ENCODE measurements around the gene TRIP13.

DNA sequence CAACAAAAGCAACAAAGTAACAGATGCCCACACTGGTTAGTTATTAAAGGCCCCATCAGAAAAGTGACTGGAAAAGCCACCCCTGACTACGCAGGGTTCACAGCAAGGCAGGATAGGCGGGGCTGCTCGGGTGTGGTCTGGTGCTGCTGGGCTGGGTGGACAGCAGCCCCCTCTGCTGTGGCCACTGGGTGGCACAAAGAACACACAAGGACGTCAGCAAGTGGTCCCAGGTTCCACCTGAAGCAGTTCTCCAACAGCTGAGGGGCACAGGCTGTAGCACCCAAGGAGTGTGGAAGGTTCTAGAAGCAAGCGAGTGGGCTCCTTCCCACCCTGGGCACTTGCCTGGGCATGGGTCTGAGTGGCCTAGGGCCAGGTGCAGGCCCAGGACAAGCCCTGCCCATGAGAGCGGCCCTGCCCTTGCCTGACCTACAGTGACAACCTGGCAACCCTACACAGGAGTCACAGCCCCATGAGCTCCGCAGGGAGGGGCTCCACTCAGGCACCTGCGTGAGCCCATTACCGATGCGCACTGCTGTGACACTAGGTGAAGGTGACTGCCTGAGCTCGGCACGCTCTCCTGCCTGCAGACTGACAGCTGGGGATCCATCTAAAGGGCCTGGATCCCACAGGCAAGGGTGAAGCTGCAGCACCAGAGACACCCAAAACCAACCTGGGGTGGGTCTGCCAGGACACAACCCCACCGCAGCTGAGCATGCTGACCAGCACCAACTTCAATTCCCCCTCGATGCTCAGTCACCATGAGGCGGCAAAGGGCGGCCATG lies 8.1 kb upstream of the TRIP13 start:
- TF ChIP-seq, protein P1, sequence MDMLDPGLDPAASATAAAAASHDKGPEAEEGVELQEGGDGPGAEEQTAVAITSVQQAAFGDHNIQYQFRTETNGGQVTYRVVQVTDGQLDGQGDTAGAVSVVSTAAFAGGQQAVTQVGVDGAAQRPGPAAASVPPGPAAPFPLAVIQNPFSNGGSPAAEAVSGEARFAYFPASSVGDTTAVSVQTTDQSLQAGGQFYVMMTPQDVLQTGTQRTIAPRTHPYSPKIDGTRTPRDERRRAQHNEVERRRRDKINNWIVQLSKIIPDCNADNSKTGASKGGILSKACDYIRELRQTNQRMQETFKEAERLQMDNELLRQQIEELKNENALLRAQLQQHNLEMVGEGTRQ (CRISPR knock-in tag; IDR thresholded peaks at IDR 0.05) = no peak
- TF ChIP-seq KDM1A (IDR thresholded peaks at IDR 0.05) (no peak), TCF7 (IDR thresholded peaks at IDR 0.05; ENCODE audit: borderline replicate concordance) (no peak), ZNF239 (CRISPR knock-in tag; IDR thresholded peaks at IDR 0.05) (no peak), POLR2A (conservative IDR thresholded peaks at IDR 0.05) (no peak), SRF (CRISPR knock-in tag; IDR thresholded peaks at IDR 0.05) (no peak)
- TF ChIP-seq, protein P2, sequence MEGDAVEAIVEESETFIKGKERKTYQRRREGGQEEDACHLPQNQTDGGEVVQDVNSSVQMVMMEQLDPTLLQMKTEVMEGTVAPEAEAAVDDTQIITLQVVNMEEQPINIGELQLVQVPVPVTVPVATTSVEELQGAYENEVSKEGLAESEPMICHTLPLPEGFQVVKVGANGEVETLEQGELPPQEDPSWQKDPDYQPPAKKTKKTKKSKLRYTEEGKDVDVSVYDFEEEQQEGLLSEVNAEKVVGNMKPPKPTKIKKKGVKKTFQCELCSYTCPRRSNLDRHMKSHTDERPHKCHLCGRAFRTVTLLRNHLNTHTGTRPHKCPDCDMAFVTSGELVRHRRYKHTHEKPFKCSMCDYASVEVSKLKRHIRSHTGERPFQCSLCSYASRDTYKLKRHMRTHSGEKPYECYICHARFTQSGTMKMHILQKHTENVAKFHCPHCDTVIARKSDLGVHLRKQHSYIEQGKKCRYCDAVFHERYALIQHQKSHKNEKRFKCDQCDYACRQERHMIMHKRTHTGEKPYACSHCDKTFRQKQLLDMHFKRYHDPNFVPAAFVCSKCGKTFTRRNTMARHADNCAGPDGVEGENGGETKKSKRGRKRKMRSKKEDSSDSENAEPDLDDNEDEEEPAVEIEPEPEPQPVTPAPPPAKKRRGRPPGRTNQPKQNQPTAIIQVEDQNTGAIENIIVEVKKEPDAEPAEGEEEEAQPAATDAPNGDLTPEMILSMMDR (IDR thresholded peaks at IDR 0.05 in 2 of 3, conservative IDR thresholded peaks at IDR 0.05 in 1 of 3; ENCODE audit: insufficient read depth in 2 of 3, low read depth in 1 of 3, low read length in 3 of 3) = no peak

Data from K562 (cell line).